Stimulated activated CD4-positive, alpha-beta T cell treated with anti-CD3 and anti-CD28 coated beads, TNF-alpha, amount 100 ng/mL, for 4 hours (primary cell): ENCODE results near the gene HOXD12.

ENCODE experiments used
- DNase-seq, 3 experiments: peaks; one replicate each; pipeline ENCODE4 v3.0.0-alpha.2; 2020; ENCODE audit warnings: low read depth in 3 of 3

HOXD12 gene

DNA sequence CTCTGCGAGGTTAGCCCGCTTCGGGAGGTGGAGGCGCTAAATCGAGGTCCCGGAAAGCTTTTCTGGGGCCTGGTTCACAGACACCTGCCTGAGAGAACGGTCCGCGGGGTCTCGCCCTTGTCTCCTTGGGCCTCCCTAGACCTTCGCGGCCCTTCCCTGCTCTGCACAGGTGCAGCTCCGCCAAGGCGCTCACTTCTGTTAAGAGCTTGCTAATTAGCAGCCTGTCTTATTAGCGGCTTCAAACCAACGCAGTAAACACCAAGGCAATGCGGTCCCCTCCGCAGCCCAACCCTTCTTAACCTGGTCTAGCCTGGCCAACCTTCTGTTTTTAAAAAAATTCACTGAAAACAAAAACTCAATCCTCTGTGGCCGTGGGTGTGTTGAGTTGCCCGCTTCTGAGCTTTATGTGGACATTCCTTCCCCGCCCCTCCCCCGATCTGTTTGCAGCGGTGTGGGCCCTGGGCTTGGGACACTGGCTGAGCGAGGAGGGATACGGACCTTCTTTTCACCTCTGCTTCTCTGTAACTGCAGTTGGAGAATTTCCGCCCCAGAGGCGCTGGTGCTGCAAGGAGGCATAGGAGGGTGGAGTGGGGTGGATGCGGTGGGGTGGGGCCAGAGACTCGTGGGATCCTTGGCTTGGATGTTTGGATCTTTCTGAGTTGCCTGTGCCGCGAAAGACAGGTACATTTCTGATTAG is 48.4 kb downstream of the HOXD12 start:
- no peak for DNase-seq

- no peak for DNase-seq
These were observed 49.3 kb downstream of the HOXD12 start for GRCh38 chr2:176148751-176149421.

DNA sequence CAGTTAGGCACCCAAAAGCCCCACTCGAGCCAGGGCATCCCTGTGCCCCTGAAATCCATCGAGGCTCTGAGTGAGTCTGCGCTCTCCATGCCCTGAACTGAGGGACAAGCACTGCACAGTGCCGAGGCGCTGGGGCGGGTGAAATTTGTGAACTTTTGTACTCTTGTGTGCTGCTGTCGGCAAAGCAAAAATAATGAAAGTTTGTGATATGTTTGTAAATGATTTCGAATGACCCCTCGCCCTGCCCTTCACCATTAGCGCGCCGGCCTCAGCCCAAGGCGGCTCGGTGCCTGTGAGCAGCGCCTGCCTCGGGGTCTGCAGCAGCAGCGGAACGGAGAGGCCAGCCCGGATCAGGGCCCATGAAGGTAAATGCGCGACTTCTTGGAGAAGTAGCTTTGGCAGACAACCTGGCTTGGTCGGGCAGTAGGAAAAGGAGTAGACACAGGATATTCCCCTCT is 49.9 kb downstream of the HOXD12 start:
- DNase-seq: no peak

DNA sequence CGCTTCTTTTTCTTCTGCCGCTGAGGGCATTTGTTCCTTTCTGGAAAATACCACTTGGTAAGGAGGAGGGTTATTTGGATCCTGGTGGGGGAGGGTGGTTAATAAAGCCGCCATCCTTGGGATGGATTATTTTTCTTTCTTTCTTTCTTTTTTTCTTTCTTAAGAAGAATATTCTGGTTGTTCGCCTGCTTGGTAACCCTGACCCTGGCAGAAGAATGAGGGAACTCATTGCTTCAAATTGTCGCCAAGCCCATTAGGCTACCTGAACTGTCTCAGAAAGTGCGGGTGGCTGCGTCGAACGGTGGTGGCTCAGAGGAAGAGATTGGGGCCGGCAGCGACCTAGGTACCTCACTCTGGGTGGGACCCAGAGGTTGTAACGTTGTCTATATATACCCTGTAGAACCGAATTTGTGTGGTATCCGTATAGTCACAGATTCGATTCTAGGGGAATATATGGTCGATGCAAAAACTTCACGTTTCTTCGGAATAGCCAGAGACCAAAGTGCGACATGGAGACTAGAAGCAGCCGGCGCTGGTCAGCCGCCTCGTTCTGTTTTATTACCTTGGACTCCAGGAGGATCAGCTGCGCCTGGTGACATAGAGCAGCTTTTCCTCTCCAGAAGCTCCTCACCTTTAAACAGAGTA is 50.5 kb downstream of the HOXD12 start:
- DNase-seq: no peak

GRCh38 chr2:176150584-176151441 is 51.2 kb downstream of the HOXD12 start:
- no peak for DNase-seq

- DNase-seq: no peak
These were observed 52.1 kb downstream of the HOXD12 start, which contains the start of gene HOXD4 for GRCh38 chr2:176151442-176152287. Gene HOXD4, plus strand, starts transcription at chr2:176151550. Its CDS starts 84 bp downstream, at chr2:176151634.
